GM23338 (cell line): ENCODE data around the gene FAM25G.
"Not testable (repeated sequence)": the region's sequence is repeated elsewhere in the genome, so short reads cannot be mapped to it uniquely, and the experiment has no call there.

Experiments used
- CREB1 ChIP-seq: fragments of 250-450 bp; sonication (Bioruptor Pico); IDR thresholded peaks from 2 replicates; pipeline ENCODE4 v1.5.0; 2020; ENCODE audit warnings: low read depth, mild to moderate bottlenecking, moderate library complexity
- EZH2 ChIP-seq: fragments of 200-600 bp; sonication (generic); IDR thresholded peaks from one replicate; pipeline ENCODE4 v1.8.0; 2017; ENCODE audit warnings: antibody characterized with exemption, mild to moderate bottlenecking, low read depth; ENCODE audit not compliant: unreplicated experiment
- EZH2phosphoT487 ChIP-seq: fragments of 200-600 bp; sonication (generic); IDR thresholded peaks from one replicate; pipeline ENCODE4 v1.8.1; 2018; ENCODE audit warnings: antibody characterized with exemption; ENCODE audit not compliant: unreplicated experiment
- POLR2AphosphoS5 ChIP-seq: IDR thresholded peaks from 2 replicates; pipeline ENCODE4 v1.6.1; 2016; ENCODE audit warnings: antibody characterized with exemption, low read depth
- REST ChIP-seq: IDR thresholded peaks from one replicate; pipeline ENCODE4 v1.6.1; 2018; ENCODE audit warnings: antibody characterized with exemption; ENCODE audit not compliant: unreplicated experiment
- ZNF331 ChIP-seq: fragments of 250-450 bp; sonication (Bioruptor Pico); IDR thresholded peaks from 2 replicates; pipeline ENCODE4 v1.5.0; 2020; ENCODE audit warnings: low read depth, mild to moderate bottlenecking, moderate library complexity
- TF ChIP-seq, protein P1 (sequence below), 2 experiments: fragments of 200-600 bp in 1 of 2; sonication (generic) in 1 of 2; conservative IDR thresholded peaks; 2 replicates each; pipeline versions ENCODE4 v1.5.1 to v1.6.1; 2016 to 2017; ENCODE audit warnings: antibody characterized with exemption in 2 of 2, low read depth in 2 of 2, mild to moderate bottlenecking in 2 of 2, moderate library complexity in 1 of 2
- TF ChIP-seq, protein P2 (sequence below): IDR thresholded peaks from 2 replicates; pipeline ENCODE4 v1.6.1; 2016; ENCODE audit warnings: antibody characterized with exemption

DNA sequence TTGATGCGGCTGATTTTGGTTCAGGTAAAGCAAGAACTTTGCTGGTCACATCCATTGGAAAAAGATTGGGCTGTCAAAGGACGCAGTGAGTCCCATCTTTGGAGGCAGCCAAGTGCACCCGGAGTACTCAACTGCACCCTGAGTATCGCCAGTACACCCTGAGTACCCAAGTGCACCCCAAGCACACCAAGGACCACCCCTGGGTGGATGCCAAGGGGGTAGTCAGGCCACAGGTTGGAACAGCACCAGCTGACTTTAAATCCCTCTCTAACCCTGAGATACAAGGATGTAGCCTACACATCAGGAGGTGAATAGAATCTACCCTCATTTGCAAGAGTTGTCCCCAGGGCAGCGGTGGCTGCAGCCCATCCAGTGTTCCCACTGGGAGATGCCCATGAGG, 24.0 kb downstream of the FAM25G start:
- TF ChIP-seq, protein P1, sequence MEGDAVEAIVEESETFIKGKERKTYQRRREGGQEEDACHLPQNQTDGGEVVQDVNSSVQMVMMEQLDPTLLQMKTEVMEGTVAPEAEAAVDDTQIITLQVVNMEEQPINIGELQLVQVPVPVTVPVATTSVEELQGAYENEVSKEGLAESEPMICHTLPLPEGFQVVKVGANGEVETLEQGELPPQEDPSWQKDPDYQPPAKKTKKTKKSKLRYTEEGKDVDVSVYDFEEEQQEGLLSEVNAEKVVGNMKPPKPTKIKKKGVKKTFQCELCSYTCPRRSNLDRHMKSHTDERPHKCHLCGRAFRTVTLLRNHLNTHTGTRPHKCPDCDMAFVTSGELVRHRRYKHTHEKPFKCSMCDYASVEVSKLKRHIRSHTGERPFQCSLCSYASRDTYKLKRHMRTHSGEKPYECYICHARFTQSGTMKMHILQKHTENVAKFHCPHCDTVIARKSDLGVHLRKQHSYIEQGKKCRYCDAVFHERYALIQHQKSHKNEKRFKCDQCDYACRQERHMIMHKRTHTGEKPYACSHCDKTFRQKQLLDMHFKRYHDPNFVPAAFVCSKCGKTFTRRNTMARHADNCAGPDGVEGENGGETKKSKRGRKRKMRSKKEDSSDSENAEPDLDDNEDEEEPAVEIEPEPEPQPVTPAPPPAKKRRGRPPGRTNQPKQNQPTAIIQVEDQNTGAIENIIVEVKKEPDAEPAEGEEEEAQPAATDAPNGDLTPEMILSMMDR (conservative IDR thresholded peaks at IDR 0.05; ENCODE audit: low read depth in 2 of 2) = not testable (repeated sequence)
- TF ChIP-seq, protein P2, sequence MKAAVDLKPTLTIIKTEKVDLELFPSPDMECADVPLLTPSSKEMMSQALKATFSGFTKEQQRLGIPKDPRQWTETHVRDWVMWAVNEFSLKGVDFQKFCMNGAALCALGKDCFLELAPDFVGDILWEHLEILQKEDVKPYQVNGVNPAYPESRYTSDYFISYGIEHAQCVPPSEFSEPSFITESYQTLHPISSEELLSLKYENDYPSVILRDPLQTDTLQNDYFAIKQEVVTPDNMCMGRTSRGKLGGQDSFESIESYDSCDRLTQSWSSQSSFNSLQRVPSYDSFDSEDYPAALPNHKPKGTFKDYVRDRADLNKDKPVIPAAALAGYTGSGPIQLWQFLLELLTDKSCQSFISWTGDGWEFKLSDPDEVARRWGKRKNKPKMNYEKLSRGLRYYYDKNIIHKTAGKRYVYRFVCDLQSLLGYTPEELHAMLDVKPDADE = not testable (repeated sequence)
- TF ChIP-seq EZH2; EZH2phosphoT487; CREB1 (CRISPR knock-in tag); POLR2AphosphoS5; REST; ZNF331: not testable (repeated sequence)
